Stimulated activated CD4-positive, alpha-beta T cell treated with anti-CD3 and anti-CD28 coated beads, Interleukin-15, amount 100 ng/mL, for 48 hours (primary cell): Measurements from ENCODE around the gene TSPAN9.

Experiments used
- DNase-seq, 2 donors: peaks; one replicate each; pipeline ENCODE4 v3.0.0-alpha.2; 2020; ENCODE audit warnings: low read depth in 2 of 2

Gene TSPAN9

GRCh38 chr12:3124917-3125316, 47.7 kb downstream of the TSPAN9 start:
- DNase-seq: no peak

- no peak for DNase-seq
These were observed 48.5 kb downstream of the TSPAN9 start for GRCh38 chr12:3125674-3126073.

- no peak for DNase-seq
These were observed 50.7 kb downstream of the TSPAN9 start for GRCh38 chr12:3127832-3128231.

- no peak for DNase-seq
These were observed 51.5 kb downstream of the TSPAN9 start for GRCh38 chr12:3128498-3129293.

- peak in 1 of 2 donors; percentile 4 for DNase-seq
These were observed 52.3 kb downstream of the TSPAN9 start for GRCh38 chr12:3129301-3130056.

GRCh38 chr12:3130057-3130830, 53.1 kb downstream of the TSPAN9 start:
- no peak for DNase-seq

GRCh38 chr12:3131129-3131528, 54.0 kb downstream of the TSPAN9 start:
- DNase-seq: no peak

GRCh38 chr12:3132636-3133404, 55.6 kb downstream of the TSPAN9 start:
- DNase-seq: no peak

GRCh38 chr12:3133405-3133783, 56.2 kb downstream of the TSPAN9 start:
- DNase-seq: no peak

GRCh38 chr12:3134126-3134525, 56.9 kb downstream of the TSPAN9 start:
- no peak for DNase-seq

GRCh38 chr12:3134526-3135135, 57.5 kb downstream of the TSPAN9 start:
- DNase-seq: no peak

- DNase-seq: peak in 1 of 2 donors; percentile 13
These were observed 58.6 kb downstream of the TSPAN9 start for GRCh38 chr12:3135522-3136461.

GRCh38 chr12:3136641-3137267, 59.6 kb downstream of the TSPAN9 start:
- no peak for DNase-seq

GRCh38 chr12:3137268-3137781, 60.1 kb downstream of the TSPAN9 start:
- DNase-seq: no peak

- no peak for DNase-seq
These were observed 60.8 kb downstream of the TSPAN9 start for GRCh38 chr12:3137814-3138445.

GRCh38 chr12:3138941-3139511, 61.8 kb downstream of the TSPAN9 start:
- no peak for DNase-seq

- DNase-seq: no peak
These were observed 62.6 kb downstream of the TSPAN9 start for GRCh38 chr12:3139760-3140159.

GRCh38 chr12:3140284-3140683, 63.1 kb downstream of the TSPAN9 start:
- DNase-seq: no peak
